GM21825 (cell line): ENCODE measurements around the gene SH3D21.
A peak's percentile ranks its signal among the peaks of the same experiment; 100 is the strongest.

Source experiments
- ATAC-seq: cut with Tn5 transposase; IDR thresholded peaks from one replicate; pipeline ENCODE4 v1.9.1; 2021; ENCODE audit warnings: mild to moderate bottlenecking, moderate library complexity; ENCODE audit not compliant: unreplicated experiment

SH3D21 gene

GRCh38 chr1:36328713-36329112 lies 22.5 kb downstream of the SH3D21 start:
- no peak for ATAC-seq

GRCh38 chr1:36329817-36330216 lies 23.6 kb downstream of the SH3D21 start:
- ATAC-seq = no peak

- ATAC-seq = no peak
These were observed 24.8 kb downstream of the SH3D21 start for GRCh38 chr1:36330940-36331339.

- ATAC-seq = no peak
These were observed 31.7 kb downstream of the SH3D21 start for GRCh38 chr1:36337830-36338229.

DNA sequence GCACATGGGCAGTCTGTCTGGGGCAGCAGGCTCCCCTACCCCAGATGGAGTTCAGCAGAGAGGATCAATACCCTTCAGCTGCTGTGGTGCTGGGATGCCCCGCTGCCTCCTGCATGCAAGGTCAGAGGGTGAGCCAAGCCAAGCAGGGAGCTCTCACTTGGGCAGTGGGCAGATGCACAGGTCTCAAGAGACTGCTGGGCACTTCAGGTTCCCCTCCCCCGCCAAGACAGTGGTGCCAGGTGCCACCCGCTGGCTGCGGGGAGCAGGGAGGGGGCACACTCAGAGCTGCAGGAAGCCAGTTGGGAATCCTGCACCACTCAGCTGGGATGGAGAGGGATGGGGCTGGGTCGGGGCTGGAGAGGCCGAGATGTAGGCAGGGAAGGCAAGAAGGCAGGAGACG lies 33.0 kb downstream of the SH3D21 start:
- no peak for ATAC-seq

DNA sequence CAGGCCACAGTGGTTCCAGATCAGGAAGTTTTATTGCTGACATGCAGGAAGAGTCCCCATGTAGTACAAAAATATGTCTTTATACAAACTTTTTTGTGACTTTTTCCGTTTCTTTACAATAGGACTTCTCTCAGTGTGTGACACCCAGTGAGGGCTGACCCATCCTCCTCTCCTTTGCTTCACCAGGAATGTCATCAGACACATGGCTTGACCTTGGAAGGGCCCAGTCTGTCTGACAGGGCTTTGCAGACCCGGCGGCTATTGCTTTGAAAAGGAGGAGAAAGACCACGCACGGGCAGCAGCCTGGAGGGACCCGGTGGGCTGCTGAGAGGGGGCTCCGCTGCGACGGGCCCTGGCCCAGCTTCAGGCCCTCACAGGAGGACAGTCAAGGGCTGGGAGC lies 33.4 kb downstream of the SH3D21 start:
- ATAC-seq = no peak

DNA sequence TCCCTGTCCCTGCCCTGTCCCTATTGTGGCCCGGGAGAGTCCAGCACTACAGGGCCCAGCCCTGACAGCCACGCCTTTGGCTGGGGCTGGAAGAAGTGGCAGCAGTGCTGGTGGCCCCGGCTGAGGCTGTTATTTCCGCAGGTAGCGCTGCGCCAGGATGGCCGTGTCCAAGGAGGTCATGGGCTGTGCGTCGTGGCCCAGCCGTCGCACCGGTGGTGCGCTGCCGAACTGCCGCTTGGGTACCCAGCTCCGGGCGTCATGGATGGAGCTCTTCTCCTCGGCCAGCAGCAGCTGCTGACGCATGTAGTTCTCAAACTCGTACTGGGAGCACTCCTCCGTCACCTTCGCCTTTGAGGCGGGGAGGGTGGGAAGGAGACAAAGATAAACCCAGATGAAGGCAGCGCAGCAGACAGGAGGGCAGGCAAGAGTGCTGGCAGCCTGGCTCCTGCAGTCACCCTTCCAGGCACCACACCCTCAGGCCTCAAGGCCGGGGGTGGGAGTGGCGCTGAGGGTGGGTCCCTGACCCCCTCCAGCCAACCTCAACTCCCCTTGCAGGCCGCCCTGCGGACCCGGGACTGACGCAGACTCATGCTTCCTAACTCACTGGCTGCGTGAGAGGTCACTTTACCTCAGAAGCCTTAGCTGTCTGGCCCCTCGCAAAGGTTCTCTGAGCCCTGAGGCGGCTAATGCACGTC lies 35.6 kb downstream of the SH3D21 start:
- ATAC-seq = no peak

DNA sequence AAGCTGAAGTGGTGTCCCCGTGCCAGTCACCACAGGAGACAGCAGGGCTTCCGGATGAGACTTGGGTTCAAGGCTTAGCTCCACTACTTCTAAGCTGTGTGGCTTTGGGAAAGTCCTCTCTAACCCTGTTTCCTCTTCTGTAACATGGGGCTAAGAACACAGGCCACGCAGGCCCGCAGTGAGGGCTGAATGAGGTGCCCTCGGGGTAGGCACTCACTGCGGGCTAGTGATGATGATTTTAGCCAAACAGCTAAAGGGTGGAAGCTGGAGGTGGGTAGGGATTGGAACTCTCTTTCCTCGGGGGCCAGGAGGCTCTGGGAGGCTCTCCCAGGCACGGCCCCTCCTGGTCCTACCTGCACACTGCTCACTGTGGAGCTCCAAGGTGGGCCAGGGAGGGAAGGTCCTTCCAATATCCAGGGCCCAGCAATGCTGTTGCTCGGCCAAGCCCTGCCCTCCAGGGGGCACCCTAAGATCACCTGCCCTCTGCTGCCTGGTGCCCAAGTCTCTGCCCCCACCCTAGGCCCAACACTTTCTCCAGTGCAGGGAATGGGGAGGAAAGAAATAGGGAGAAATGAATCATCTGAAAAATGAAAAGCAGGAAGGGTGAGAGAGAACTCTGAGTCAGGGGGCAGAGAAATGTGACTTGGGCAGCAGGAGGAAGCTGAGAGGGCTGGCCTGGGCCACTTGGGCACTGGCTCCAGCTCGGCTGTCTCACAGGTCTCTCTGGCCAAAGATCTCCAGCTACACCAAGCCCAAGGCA lies 36.4 kb downstream of the SH3D21 start:
- ATAC-seq = no peak

- no peak for ATAC-seq
These were observed 37.7 kb downstream of the SH3D21 start for GRCh38 chr1:36343651-36344394.

- no peak for ATAC-seq
These were observed 38.2 kb downstream of the SH3D21 start for GRCh38 chr1:36344395-36344680.

GRCh38 chr1:36345353-36345752 lies 39.2 kb downstream of the SH3D21 start:
- no peak for ATAC-seq

- no peak for ATAC-seq
These were observed 40.7 kb downstream of the SH3D21 start for GRCh38 chr1:36346741-36347370.

DNA sequence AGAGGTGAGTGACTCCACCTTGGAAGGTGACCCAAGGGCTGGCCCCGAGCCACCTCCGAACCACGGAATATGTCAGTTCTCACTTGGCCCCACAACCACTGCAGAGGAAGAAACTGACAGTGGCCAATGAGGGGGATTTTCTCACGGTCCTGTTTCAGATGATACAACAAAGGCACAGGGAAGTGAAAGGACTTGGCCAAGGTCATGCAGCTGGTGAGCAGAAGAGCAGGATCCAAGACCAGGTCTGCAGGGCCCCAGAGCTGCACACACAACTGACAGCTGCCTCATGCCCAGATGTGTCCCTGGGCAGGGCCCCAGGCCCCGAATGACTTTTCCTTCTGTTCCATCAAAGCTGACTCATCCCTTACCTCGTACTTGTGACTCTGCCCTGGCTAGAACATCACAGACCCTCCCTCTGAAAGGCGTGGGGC lies 43.1 kb downstream of the SH3D21 start:
- ATAC-seq = peak; percentile 80

DNA sequence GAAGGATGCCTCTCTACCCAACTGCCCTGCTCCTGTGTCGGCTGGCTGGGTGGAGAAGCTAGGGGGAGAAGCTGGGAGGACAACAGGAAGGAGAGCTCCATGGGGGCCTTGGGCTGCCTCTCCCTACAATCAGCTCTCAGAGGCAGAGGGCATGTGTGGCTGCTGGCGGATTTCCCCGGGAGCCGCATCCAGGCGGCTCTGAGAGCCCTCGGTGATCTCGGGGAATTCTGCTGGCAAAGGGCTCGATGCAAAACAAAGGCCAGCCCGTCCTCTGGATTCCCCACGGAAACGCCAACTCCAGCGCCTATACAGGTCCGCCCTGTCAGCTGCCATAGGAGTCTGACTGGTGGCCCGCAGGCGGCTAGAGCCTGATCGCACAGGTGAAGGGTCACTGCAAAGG lies 43.7 kb downstream of the SH3D21 start:
- no peak for ATAC-seq

GRCh38 chr1:36350659-36351226 lies 44.6 kb downstream of the SH3D21 start:
- ATAC-seq = no peak

GRCh38 chr1:36351227-36351977 lies 45.2 kb downstream of the SH3D21 start:
- ATAC-seq = no peak

DNA sequence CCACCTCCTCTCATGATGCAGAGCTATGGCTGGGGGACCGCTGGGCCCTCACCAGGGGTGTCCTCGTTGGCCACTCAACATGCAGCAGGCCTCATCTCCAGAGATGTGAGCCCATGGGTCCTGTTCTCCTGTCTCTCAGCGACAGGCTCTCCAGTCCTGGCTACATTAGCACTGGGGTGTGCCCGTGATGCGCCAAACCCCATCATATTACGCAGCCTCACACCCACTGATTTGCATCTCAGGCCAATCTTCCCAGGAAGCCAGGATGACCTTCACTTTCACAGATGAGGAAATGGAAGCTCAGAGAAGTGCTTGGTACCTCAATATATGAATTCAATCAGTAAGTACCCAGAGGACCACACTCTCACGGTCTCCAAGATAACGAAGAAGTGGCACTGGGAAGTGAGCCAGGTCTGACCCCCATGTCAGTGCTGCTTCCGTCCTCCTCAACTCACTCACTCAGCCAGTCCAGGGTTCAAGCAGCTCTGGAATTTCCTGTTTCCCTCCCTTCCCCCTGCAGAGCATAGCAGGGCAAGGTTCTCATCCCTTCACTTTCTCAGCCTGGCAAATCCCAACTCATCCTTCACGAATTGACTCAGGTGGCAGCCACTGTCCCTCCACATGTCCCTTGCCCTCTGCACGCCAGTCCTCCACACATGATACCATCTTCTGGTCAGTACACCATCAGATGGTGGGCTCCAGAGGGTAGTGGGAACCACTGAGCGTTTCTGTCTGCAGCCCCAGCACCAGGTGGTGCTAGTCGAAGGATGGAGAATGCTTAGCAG lies 46.1 kb downstream of the SH3D21 start:
- no peak for ATAC-seq

DNA sequence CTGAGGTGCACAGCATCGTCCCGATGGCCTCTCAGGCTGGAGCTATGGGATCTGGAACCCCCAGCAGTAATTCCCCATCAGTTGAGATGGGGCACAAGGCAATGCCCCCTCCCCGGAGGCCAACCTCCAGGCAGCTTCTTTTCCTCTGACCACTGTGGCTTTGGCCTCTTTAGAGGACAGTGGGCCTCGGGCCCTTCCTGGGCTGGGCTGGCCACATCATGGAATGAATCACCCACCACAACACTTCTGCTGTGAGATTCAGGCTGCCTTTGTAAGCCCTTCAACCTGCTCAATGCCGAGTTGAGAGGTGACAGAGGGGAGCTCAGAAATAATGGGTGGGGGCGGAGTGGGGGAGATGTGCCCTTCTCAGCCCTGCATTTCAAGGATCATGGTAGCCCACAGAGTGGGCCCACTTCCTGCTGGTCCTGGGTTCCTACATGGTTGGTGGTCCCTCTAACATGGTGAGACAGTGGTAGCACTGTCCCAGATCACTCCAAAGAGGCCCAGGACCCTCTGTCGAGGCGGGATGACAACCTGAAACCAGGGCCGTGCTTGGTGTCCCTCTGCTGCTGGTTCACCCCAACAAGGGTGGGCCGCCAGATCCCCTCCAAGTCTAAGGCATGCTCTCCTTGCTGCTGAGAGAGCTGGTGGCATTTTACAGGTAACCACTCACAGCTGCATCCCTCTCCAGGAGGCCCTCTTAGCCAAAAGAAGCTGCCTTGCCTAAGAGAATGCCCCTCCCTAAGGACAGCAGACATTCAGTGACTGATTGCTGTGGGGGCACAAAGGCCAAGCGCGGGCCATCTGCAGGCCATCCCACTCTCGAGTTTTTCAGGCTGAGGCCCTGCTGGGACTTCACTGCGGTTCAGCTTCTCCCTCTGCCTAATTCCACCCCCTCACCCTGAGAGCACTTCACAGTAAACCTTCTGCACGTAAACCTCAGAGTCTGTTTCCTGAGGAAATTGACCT lies 47.0 kb downstream of the SH3D21 start:
- no peak for ATAC-seq

DNA sequence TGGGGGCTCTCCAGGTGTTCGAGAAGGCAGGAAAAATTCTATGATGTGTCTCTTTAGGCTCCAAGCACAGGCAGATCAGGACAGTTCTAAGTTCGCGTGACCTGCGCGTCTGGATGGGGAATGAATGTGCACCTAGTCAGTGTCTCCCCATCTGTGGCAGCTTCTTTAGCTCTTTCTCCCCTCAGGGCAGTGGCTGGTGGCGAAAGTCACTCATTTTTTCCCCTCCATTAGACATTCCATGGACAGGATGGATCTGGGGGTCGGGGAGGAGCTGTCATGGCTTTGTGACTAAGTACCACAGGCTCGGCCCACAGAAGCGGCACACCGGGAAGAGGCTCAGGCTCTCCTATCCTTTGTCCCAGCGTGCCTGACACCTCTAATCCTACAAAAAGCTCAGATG lies 48.3 kb downstream of the SH3D21 start:
- no peak for ATAC-seq
